Neural cell (in vitro differentiated cells): ENCODE results near the gene SLC17A2. TPM values are rescaled to one million over a fixed set of nuclear protein-coding genes. Genes with fewer than 3 reads are reported as not detected.

Experiments used
- H2AFZ ChIP-seq: fragments of 200-600, 300-800 bp; sonication (generic), shearing (Covaris generic); 2 replicates; pipeline ENCODE4 v1.6.0; 2014; ENCODE audit warnings: low read depth, mild to moderate bottlenecking, antibody characterized with exemption, low read length, moderate library complexity
- H3F3A ChIP-seq: fragments of 200-600 bp; shearing (Covaris generic); 2 replicates; pipeline ENCODE4 v1.6.1; 2016; ENCODE audit warnings: mild to moderate bottlenecking, moderate library complexity, mixed read lengths, antibody characterized with exemption, low read length; ENCODE audit not compliant: insufficient read depth, poor library complexity, severe bottlenecking
- H3K27ac ChIP-seq: fragments of 200-600, 300-800 bp; sonication (generic), shearing (Covaris generic); 2 replicates; pipeline ENCODE4 v1.5.1; 2014; ENCODE audit warnings: mild to moderate bottlenecking, low read length, moderate library complexity
- H3K27me3 ChIP-seq: fragments of 300-800, 200-600 bp; sonication (generic), shearing (Covaris generic); 2 replicates; pipeline ENCODE4 v1.6.0; 2014; ENCODE audit warnings: mild to moderate bottlenecking, low read depth, low read length, moderate library complexity; ENCODE audit not compliant: insufficient read depth
- H3K36me3 ChIP-seq: fragments of 300-800, 200-600 bp; sonication (generic), shearing (Covaris generic); 2 replicates; pipeline ENCODE4 v1.5.1; 2014; ENCODE audit warnings: mild to moderate bottlenecking, antibody characterized with exemption, low read length, moderate library complexity; ENCODE audit not compliant: insufficient read depth
- H3K4me2 ChIP-seq: fragments of 300-800, 200-600 bp; sonication (generic), shearing (Covaris generic); 2 replicates; pipeline ENCODE4 v1.6.0; 2014; ENCODE audit warnings: mild to moderate bottlenecking, low read length
- H3K4me3 ChIP-seq: fragments of 300-800, 200-600 bp; sonication (generic), shearing (Covaris generic); 2 replicates; pipeline ENCODE4 v1.5.1; 2014; ENCODE audit warnings: mild to moderate bottlenecking, low read length, moderate library complexity
- H3K79me2 ChIP-seq: fragments of 200-600 bp; shearing (Covaris generic); replicated peaks from 2 replicates; pipeline ENCODE4 v1.6.0; 2014; ENCODE audit warnings: mild to moderate bottlenecking, low read length, moderate library complexity; ENCODE audit not compliant: insufficient read depth
- H3K9ac ChIP-seq: fragments of 300-800, 200-600 bp; sonication (generic), shearing (Covaris generic); 2 replicates; pipeline ENCODE4 v1.6.1; 2016; ENCODE audit warnings: mild to moderate bottlenecking, low read length, mixed read lengths
- H3K9me2 ChIP-seq: fragments of 200-600 bp; shearing (Covaris generic); 2 replicates; pipeline ENCODE4 v1.6.1; 2016; ENCODE audit warnings: mild to moderate bottlenecking, low read length, mixed read lengths; ENCODE audit not compliant: insufficient read depth
- H3K9me3 ChIP-seq: fragments of 200-600, 300-800 bp; sonication (generic), shearing (Covaris generic); 2 replicates; pipeline ENCODE4 v1.6.1; 2016; ENCODE audit warnings: mild to moderate bottlenecking, mixed run types, low read length, moderate library complexity, mixed read lengths
- H4K20me1 ChIP-seq: fragments of 200-600 bp; shearing (Covaris generic); 2 replicates; pipeline ENCODE4 v1.6.1; 2016; ENCODE audit warnings: mild to moderate bottlenecking, mixed run types; ENCODE audit not compliant: insufficient read depth
- EP300 ChIP-seq: fragments of 450-650 bp; conservative IDR thresholded peaks from 2 replicates; pipeline ENCODE4 v1.6.1; 2014; ENCODE audit warnings: antibody characterized with exemption, mild to moderate bottlenecking, moderate library complexity; ENCODE audit not compliant: poor library complexity, severe bottlenecking
- EZH2 ChIP-seq: fragments of 200-600, 300-800 bp; shearing (Covaris generic), sonication (generic); IDR thresholded peaks from 2 replicates; pipeline ENCODE4 v1.6.1; 2014; ENCODE audit warnings: antibody characterized with exemption, low read length, borderline replicate concordance, mild to moderate bottlenecking; ENCODE audit not compliant: insufficient read depth, poor library complexity, severe bottlenecking
- MXI1 ChIP-seq: fragments of 450-650 bp; conservative IDR thresholded peaks from 2 replicates; pipeline ENCODE4 v1.6.1; 2014; ENCODE audit warnings: antibody characterized with exemption, mild to moderate bottlenecking; ENCODE audit not compliant: poor library complexity, severe bottlenecking
- POLR2AphosphoS5 ChIP-seq: IDR thresholded peaks from 2 replicates; pipeline ENCODE4 v1.6.1; 2012
- RAD21 ChIP-seq: fragments of 450-650 bp; conservative IDR thresholded peaks from 2 replicates; pipeline ENCODE4 v1.6.1; 2014; ENCODE audit warnings: antibody characterized with exemption, mild to moderate bottlenecking, moderate library complexity
- SMC3 ChIP-seq: fragments of 450-650 bp; conservative IDR thresholded peaks from 2 replicates; pipeline ENCODE4 v1.6.1; 2014; ENCODE audit warnings: antibody characterized with exemption, mild to moderate bottlenecking, moderate library complexity; ENCODE audit not compliant: poor library complexity
- TAF1 ChIP-seq: IDR thresholded peaks from 2 replicates; pipeline ENCODE4 v1.6.1; 2012; ENCODE audit warnings: low read depth
- polyA plus RNA-seq: library from polyadenylated mRNA; depleted of rRNA; stranded (reverse); fragments of >200 nt; gene quantifications from 2 replicates; pipeline ENCODE4 v1.2.3, GENCODE V29; 2014
- TF ChIP-seq, protein P1 (sequence below): fragments of 450-650 bp; IDR thresholded peaks from 2 replicates; pipeline ENCODE4 v1.5.1; 2014; ENCODE audit warnings: antibody characterized with exemption, mild to moderate bottlenecking, moderate library complexity; ENCODE audit not compliant: poor library complexity, severe bottlenecking
- TF ChIP-seq, protein P2 (sequence below): IDR thresholded peaks from 2 replicates; pipeline ENCODE4 v1.6.1; 2012; ENCODE audit warnings: borderline replicate concordance

SLC17A2 gene
- polyA plus RNA-seq, 1 donor from 2014 or later: not detected

DNA sequence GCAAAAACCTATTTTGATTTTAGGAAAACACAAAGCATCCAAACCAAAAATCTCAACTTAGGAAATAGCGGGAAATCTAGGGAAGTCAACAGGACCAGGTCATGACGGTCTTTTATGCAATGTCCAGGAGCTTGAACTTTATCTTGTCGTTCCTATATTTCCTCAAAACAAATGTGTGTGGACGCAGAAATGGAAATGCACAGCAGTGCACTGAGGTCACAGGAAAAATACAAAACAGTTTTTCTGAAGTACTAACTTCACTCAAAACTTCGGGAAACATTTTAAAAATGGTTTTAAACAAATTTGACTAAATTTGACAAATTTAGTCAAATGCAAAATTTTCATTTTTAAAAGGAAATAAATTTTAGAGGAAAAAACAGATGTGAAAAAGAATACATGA is 5.5 kb upstream of the SLC17A2 start:
- H3K4me2 ChIP-seq: no peak overlapping the region
- no peaks in the 10 kb centered on the region for H3K79me2 ChIP-seq
- no peaks in the 10 kb centered on the region for H3K9me3 ChIP-seq
- H3K27me3 ChIP-seq: no peaks in the 10 kb centered on the region
- H3F3A ChIP-seq: no peaks in the 10 kb centered on the region
- H3K9ac ChIP-seq: no peak overlapping the region
- H3K36me3 ChIP-seq: no peaks in the 10 kb centered on the region
- TF ChIP-seq, protein P1, sequence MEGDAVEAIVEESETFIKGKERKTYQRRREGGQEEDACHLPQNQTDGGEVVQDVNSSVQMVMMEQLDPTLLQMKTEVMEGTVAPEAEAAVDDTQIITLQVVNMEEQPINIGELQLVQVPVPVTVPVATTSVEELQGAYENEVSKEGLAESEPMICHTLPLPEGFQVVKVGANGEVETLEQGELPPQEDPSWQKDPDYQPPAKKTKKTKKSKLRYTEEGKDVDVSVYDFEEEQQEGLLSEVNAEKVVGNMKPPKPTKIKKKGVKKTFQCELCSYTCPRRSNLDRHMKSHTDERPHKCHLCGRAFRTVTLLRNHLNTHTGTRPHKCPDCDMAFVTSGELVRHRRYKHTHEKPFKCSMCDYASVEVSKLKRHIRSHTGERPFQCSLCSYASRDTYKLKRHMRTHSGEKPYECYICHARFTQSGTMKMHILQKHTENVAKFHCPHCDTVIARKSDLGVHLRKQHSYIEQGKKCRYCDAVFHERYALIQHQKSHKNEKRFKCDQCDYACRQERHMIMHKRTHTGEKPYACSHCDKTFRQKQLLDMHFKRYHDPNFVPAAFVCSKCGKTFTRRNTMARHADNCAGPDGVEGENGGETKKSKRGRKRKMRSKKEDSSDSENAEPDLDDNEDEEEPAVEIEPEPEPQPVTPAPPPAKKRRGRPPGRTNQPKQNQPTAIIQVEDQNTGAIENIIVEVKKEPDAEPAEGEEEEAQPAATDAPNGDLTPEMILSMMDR: no peak
- no peak for TF ChIP-seq EZH2
- no peak for TF ChIP-seq SMC3
- no peak for TF ChIP-seq EP300
- H3K9me2 ChIP-seq: no peaks in the 10 kb centered on the region
- no peaks in the 10 kb centered on the region for H4K20me1 ChIP-seq
- H3K27ac ChIP-seq: no peak overlapping the region
- no peak overlapping the region for H2AFZ ChIP-seq
- H3K4me3 ChIP-seq: no peak overlapping the region

DNA sequence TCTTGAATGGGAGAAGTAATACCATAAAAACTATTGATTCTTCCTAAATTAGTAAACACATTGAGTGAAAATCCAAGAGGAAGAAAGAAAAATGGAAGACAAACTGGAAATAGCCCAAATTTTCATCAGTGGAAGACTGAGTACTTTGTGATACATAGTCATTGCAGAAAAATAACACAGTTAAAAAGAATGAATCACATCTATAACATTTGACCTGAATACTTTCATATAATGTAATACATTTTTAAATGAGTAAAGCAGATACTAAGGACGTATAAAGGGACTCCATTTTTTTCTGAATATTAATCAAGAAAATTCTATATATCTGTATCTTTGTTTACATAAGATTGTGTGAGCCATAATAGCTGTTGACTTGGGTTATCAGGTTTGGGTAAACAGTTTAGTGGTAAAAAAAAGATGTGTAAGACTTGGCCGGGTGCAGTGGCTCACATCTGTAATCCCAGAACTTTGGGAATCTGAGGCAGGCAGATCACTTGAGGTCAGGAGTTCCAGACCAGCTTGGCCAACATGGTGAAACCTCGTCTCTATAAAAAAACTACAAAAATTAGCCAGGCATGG is 4.3 kb upstream of the SLC17A2 start:
- H3K79me2 ChIP-seq: no peaks in the 10 kb centered on the region
- no peaks in the 10 kb centered on the region for H4K20me1 ChIP-seq
- H3K4me2 ChIP-seq: no peak overlapping the region
- no peaks in the 10 kb centered on the region for H3F3A ChIP-seq
- no peaks in the 10 kb centered on the region for H3K9me2 ChIP-seq
- no peaks in the 10 kb centered on the region for H3K36me3 ChIP-seq
- no peak overlapping the region for H2AFZ ChIP-seq
- H3K27me3 ChIP-seq: no peaks in the 10 kb centered on the region
- H3K9ac ChIP-seq: no peak overlapping the region
- no peak overlapping the region for H3K4me3 ChIP-seq
- TF ChIP-seq, protein P2, sequence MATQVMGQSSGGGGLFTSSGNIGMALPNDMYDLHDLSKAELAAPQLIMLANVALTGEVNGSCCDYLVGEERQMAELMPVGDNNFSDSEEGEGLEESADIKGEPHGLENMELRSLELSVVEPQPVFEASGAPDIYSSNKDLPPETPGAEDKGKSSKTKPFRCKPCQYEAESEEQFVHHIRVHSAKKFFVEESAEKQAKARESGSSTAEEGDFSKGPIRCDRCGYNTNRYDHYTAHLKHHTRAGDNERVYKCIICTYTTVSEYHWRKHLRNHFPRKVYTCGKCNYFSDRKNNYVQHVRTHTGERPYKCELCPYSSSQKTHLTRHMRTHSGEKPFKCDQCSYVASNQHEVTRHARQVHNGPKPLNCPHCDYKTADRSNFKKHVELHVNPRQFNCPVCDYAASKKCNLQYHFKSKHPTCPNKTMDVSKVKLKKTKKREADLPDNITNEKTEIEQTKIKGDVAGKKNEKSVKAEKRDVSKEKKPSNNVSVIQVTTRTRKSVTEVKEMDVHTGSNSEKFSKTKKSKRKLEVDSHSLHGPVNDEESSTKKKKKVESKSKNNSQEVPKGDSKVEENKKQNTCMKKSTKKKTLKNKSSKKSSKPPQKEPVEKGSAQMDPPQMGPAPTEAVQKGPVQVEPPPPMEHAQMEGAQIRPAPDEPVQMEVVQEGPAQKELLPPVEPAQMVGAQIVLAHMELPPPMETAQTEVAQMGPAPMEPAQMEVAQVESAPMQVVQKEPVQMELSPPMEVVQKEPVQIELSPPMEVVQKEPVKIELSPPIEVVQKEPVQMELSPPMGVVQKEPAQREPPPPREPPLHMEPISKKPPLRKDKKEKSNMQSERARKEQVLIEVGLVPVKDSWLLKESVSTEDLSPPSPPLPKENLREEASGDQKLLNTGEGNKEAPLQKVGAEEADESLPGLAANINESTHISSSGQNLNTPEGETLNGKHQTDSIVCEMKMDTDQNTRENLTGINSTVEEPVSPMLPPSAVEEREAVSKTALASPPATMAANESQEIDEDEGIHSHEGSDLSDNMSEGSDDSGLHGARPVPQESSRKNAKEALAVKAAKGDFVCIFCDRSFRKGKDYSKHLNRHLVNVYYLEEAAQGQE: no peak
- H3K27ac ChIP-seq: no peak overlapping the region
- no peaks in the 10 kb centered on the region for H3K9me3 ChIP-seq

DNA sequence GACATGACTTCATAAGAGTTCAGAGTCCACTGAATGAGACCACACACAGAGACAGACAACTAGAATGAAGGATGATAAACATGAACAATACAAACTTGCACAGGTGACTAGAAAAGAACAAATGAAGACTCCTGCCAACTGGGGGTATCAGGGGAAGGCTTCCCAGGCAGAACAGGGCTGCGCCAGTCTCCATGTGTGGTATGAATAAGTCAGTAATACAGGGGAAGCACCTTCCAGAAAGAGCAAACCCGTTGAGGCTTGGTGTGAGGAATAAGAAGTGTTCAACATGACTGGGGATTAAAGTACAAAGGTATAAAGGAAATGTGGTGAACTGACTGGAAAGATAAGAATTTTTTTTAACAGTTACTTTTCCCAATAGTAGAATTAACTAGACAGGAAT is 3.7 kb upstream of the SLC17A2 start:
- Histone ChIP-seq H3K9ac (no peak overlapping the region), H3K36me3 (no peaks in the 10 kb centered on the region), H3F3A (no peaks in the 10 kb centered on the region), H4K20me1 (no peaks in the 10 kb centered on the region), H3K27ac (no peak overlapping the region), H2AFZ (no peak overlapping the region), H3K79me2 (no peaks in the 10 kb centered on the region), H3K9me2 (no peaks in the 10 kb centered on the region), H3K9me3 (no peaks in the 10 kb centered on the region), H3K4me2 (no peak overlapping the region), H3K27me3 (no peaks in the 10 kb centered on the region), H3K4me3 (no peak overlapping the region)
- TF ChIP-seq EP300 (no peak), RAD21 (no peak), SMC3 (no peak), TAF1 (no peak), EZH2 (no peak), POLR2AphosphoS5 (no peak), MXI1 (no peak)
- TF ChIP-seq, protein P1: no peak
- TF ChIP-seq, protein P2: no peak
